Measurements from ENCODE around the gene MYL7.
"Not testable (repeated sequence)": the region's sequence is repeated elsewhere in the genome, so short reads cannot be mapped to it uniquely, and the experiment has no call there.

MYL7 gene

DNA sequence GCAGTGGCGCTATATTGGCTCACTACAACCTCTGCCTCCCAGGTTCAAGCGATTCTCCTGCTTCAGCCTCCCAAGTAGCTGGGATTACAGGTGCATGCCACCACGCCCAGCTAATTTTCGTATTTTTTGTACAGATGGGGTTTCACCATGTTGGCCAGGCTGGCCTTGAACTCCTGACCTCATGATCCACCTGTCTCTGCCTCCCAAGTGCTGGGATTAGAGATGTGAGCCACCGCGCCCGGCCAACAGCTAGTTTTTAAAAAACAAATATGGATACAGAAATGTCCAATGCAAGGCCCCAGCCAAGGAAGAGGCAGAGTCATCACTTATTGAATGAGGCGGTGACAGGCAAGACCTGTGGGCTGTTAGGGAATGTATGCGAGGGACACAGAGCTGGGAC, 30.8 kb upstream of the MYL7 start:
- not testable (repeated sequence) for DNase-seq

DNA sequence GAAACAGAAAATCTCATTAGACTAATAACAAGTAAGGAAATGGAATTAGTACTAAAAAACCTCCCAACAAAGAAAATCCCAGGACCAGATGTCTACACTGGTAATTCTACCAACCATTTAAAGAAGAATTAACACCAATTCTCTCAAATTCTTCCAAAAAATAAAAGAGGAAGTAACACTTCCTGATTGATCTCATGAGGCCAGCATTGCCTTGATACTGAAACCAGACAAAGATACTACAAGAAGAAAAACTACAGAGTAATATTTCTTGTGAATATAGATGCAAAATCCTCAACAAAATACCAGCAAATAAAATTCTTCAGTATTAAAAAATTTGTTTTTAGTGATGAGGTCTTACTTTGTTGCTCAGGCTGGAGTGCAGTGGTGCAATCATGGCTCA, 26.8 kb upstream of the MYL7 start:
- no peak for DNase-seq

DNA sequence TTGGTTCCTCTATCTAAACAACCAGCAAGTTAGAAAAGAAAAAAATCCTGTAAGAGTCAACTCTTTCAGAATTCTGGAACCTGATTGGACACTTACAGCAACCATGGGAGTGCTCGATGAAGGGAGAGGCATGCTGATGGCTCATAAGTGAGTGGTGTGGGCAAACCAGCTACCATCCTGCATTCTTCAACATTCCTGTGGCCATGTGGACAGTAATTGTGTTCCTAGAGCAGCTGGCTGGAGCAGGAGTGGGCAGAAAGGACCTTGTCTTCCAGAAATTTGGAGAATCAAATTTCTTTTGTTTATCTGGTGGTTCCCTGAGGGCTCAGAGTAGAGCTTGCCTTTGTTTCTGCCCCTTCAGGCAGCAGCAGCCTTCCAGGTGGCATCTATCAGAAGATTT, 22.5 kb upstream of the MYL7 start:
- DNase-seq = no peak

DNA sequence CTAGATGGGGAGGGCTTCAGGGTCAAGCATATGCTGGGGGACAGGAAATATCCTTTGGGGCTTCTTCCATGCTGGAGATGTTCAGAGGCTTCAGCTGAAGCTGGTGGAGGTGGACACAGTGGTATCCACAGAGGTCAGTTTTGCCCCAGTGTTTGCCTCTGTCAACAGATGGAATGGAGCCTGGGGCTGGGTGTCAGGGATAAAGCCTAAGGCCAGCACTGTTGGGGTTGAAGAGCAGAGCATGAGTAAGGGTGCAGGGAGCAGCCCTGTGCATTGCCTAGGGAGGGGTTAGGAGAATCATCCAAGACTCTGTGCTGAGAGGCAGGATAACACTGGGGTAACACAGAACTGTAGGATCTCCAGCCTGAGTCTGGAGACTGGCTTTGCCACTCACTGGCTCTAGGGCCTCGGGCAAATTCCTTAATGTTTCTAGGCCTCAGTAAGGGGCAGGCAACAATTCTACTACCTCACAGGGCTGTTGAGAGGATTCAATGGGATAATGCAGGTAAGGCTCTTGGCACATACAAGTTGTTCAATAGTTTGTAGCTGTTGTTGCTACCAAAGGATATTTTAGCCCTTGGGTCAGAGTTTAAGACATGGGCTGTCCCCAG, 21.8 kb upstream of the MYL7 start:
- DNase-seq = no peak

DNA sequence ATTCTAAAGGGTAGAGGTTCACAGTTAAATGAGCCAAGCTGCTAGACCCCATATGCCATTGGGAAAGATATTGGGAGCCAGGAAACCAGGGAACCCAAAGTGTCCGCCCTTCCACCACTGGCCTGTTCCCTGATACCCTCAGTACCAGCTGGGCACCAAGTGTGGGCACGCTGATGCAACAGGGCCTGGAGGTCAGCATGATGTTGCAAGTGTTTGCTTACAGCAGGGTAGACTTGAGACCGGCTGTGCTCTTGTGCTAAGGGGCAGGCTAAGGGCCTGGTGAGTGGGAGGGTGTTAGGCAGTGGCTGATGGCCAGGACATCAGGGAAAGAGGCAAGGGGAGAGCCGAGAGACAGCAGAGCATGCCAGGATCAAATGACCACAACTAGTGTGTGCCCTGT, 21.0 kb upstream of the MYL7 start:
- DNase-seq = no peak

DNA sequence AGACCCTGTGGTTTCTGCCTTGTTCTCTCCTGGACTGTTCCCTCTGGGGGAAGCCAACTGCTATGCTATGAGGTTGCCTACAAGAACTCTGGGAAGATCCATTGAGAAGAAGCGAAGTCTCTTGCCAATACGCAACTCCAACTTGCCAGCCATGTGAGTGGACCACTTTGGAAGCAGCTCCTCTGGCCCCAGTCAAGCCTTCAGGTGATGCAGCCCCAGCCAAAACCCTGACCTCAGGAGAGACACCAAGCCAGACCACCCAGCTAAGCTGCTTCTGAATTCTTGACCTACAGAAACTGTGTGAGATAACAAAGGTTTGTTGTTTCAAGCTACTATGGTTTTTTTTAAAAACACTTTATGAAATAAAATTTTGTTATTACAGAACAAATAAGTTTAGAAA, 20.2 kb upstream of the MYL7 start:
- DNase-seq = no peak

DNA sequence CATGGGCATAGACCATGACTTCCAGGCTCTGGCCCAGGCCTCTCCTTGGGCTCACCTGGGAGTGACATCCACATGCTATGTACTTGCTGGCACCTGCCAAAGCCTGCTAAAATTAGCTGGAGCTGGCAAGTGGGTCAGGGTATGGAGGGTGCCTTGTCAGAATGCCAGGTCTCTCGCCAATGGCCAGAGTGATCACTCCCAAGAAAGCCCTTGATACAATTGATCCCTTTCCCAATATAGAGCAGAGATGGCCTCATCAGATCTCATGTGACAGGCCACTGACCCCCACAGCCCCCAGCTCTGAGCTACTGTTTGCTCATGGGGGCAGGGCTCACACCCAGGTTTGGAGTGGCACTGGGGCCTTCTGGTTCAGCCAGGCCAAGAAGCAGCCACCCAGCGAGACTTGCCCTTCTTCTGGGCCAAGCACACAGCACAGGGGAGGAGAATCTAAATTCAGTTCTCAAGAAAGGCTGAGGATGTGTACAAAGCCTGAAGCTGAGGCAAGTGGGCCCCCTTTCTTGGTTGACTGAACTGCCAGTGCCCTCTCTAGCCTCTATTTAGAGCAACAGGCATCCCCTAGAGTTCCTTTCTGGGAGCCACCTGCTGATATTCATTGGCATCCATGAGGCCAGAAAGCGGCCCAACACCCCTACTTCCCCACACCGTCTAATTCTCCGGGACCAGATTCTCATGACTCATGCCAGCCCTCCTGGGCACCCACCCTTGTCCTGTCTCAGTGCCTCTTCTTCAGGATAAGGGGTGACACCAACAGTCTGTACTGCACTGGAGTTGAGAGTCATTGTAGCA, 18.9 kb upstream of the MYL7 start:
- DNase-seq = no peak

DNA sequence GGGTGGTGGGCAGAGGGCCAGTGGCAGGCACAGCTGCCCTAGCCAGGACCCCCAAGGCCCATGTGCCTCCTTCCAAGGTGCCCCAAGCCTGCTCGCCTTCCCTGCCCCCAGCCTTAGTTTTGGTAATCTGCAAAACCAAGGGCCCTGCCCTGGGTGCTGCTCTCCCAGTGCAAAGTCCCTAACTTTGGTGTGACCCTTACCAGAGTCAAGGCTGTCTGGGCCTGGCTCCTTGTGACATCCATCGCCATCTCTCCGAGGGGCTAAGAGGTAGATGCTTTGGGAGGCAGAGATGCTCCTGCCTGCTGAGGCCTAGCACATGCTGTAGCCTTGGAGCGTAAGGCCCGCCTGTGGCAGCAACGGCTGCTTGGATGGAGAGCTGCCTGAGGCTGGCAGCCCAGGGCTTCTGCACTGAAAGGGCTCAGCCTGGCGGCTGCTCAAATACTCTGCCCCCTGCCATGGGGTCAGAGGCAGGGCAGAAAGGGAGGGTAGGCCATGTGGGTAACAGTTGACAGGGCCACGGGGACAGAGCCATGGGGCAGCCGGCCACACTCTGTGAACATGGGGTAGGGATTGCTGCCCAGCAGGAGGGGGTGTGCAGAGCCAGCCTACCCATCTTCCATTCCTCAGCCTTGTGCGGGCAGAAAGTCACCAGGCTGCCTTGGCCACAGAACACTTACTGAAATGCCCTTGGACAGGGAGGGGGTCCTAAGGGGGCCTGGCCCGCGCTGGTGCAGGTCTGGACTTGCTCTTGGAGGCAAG, 17.9 kb upstream of the MYL7 start:
- no peak for DNase-seq

DNA sequence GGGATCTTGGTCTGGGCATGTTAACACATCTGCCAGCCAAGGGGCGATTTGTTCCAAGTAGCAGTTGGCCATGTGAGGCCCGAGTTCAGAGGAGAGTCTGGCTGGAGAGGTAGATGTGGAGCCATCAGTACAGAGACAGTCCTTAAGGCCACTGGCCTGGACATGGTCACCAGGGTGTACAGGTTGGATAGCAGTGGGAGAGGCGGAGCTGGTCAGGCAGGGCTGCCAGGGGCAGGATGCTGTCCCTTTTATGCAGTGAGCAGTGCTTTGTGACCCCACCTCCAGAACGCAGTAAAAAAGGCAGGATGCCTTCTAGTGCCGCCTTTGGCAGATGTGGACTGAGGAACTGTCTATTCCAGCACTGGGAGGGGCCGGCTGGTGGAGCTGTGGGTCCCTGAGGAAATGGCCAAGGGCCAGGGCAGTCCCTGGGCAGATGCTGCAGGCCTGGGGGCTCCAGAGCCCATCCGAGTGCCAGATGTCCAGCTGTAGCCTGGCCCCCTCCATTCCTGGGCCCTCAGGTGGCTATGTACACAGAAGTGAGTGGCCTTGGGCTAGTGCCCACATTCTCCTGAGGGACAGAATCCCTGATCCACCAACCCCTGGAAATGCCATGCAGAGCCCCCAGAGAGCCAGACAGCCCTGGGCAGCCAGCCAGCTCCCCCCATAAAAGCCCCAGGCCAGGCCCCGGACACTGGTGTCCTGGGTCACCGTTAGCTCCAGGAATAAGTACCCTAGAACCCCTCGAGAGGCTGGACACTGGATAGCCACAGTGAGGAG, 17.2 kb upstream of the MYL7 start:
- no peak for DNase-seq

DNA sequence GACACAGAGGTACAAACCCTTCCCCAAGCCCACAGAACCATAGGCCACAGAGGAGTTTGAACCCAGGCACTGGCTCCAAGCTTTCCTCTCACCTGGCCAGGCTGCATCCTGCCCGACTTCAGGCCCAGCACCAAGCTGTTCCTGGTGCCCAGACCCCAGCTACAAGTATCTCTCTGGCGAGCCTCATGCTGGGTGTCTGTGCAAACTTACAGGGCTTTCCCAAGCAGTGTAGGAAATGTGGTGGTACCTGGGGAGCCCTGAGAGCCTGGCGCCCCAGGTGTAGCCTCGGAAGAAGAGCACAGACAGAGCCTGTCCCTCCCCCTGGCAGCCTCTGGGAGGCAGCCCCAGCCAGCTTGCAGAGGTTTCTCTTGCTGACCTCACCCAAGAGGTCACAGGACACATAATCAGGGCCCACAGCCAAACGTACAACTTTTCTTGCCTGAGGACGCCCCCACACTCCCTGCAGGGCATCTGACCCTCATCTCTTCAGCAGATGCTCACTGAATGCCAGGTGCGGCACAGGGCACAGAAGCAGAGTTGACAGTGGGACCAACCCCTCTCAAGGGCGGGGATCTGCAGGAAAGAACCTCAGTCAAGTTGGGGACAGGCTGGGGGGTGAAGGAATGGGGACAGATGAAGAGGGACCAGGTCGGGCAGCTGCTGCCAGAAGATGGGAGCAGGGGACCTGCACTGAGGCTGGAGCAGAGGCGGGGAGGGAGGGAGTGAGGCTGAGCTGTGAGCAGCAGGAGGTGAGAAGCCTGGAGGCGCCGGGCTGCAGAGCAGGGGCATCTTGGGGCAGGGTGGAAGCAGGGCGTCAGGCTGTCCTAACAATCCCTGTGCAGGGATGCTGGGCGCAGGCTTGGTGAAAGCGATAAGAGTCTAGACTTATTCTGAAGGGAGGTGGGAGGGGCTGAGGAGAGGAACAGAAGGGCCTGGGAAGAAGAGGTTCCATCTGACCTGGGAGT, 16.3 kb upstream of the MYL7 start:
- DNase-seq = no peak

DNA sequence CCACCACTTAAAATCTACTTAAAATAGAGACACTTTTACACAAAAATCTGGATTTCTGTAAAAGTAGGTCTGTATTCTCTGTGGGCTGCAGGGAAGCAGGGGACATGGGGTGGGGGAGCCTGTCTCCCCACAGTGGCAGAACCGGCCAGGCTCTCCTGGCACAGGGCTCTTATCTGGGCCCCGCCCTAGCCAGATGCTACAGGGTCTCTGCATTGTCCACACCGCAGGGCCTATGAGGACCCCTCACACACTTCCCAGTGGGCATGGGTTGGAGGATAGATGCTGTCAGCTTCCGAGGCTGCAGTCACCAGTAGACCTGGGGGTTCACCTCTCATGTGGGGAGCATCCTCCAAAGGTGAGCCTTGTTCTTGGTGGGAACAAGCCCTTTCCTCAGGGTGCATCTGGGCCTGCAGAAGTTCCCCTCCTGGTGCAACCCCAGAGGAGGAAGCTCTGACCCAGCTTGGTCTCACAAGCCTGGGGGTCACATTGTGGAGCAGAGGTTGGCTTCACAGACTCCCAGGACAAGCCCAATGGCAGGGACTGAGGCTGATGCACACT, 15.4 kb upstream of the MYL7 start:
- DNase-seq = no peak

DNA sequence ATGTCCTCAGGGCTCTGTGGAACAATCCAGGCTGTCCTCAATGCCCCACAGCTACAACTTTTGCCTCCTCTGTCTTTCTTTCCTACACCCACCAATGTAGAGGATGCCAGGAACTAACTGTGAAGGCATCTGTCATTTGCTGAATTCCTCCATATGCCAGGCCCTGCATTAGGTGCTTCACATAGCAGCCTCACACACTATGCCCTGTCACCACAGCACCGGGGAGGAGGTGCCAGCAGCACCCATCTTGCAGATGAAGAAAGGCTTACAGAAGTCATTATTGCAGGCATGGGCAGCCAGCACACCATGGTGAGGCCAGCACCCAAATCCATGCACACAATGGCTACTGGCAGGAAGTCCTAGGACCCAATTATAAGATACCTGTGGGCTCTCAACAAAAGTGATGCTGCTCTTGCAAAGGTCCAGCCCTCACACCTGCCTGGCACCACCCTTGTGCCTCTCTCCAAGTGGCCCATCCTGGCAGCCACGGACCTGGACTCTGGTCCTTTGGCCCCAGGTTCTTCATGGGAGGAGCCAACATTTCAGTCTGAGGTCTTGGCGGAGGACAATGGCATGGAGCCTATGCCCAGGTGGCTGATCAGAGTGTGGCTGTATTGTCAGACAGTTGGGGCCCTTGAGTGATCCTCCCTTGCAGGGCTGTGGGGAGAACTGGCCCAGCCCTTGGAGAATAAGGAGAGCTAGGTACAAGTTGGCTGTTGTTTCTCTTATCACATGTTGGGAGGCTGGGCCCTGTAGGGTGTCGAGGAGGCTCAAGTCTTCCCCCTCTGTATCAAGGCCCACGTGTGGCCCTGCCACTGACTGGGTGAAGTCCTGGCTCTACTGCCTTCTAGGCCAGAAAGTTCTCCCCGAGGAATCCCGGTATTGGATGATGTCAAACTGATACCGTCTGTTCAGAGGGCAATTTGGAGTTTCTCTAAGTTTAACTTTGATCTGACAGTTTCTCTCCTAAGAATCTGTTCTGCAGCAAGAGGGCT, 14.4 kb upstream of the MYL7 start:
- DNase-seq = no peak

DNA sequence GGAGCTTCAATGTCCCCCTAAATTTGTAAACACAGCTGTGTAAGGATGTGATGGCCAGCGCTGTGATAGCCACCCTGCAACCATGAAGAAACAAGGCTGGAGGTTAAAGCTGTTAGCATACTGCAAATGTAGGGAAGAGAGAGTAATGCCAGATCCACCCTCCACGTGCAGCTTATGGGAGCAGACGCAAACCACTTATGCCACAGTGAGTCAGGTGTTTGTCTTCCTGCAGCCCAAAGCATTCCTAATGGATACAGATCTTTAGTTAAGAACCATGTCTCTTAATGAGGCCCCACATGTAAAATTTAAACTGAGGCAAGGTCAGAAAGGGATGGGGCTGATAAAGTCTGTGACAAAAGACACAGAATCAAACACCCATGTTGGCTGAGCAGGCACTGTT, 13.6 kb upstream of the MYL7 start:
- no peak for DNase-seq

DNA sequence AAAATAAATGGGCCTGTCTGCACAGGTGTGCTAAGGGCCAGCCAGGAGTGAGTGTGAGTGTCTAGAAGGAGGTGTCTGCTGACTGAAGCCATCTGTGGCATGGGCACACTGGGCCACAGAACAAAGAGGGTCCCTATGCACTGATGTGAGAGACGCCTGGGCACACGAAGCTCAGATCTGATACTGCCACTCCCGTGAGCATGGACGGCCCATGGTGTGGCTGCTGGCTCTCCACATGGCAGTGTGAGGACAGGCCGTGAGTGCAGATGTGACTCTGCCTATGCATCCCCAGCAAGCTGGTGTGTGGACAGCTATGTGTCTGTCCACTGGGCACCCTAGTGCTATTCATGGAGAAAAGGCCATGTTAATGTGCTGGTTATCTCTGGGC, 12.8 kb upstream of the MYL7 start:
- DNase-seq = no peak

DNA sequence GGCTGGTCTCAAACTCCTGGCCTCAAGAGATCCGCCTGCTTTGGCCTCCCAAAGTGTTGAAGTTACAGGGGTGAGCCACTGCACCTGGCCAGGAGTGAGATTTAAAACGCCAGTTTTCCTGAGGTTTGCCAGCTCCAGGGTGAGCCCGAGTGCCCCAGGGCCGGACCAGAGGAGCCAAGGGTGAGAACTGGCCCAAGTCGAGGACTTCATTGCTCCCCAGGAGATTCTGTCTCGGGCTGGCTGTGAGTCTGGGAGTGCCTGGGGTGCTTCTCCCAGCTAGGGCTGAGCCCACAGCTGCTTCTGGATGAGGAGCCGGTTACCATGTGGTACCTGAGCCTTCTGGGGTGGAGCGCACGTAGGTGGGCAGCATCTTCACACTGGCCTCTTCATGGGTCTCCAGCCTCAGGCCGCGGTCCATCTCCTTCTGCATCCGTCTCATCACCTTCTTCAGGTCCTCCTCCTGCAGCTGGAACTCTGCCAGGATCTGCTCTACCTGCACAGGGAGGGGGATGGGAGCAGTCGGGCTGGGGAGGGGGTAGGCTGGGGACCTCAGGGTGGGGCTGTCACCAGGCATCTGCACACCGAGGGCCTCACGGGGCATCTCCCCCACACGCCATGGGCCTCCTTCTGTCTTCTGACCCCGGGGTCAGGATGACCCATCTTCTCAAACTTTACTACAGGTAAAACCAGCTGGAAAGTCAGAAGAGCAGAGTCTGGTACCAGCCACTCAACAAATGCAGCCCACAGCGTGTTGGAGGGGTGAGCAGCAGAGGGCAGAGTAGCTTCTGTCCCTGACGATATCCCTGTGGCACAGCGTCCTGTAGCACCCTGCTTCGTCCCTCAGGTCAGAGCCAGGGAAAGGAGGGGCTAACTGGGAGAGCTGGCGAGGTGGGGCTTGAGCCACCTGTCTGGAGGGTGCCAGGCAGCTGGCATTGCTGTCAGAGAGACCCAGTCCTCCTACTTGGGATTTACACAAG, 12.1 kb upstream of the MYL7 start:
- no peak for DNase-seq

DNA sequence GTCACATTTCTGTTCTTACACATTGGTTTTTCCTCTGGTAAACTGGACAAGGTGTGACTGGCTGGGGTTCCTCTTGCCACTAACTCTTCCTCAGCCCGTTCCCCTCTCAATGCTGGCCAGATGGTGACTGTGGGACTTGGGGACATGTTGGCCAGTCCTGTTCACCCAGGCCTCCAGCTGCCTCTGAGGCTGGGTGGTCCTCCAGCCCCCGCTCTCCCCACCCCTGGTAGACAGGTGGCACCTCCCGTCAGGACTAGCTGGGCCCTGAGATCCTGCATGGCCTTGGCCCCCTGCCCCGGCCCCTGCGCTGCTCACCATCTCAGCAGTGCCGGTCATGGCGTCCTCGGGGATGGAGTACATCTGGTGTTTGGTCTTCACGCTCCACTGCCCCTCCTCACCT, 10.8 kb upstream of the MYL7 start:
- DNase-seq = no peak

DNA sequence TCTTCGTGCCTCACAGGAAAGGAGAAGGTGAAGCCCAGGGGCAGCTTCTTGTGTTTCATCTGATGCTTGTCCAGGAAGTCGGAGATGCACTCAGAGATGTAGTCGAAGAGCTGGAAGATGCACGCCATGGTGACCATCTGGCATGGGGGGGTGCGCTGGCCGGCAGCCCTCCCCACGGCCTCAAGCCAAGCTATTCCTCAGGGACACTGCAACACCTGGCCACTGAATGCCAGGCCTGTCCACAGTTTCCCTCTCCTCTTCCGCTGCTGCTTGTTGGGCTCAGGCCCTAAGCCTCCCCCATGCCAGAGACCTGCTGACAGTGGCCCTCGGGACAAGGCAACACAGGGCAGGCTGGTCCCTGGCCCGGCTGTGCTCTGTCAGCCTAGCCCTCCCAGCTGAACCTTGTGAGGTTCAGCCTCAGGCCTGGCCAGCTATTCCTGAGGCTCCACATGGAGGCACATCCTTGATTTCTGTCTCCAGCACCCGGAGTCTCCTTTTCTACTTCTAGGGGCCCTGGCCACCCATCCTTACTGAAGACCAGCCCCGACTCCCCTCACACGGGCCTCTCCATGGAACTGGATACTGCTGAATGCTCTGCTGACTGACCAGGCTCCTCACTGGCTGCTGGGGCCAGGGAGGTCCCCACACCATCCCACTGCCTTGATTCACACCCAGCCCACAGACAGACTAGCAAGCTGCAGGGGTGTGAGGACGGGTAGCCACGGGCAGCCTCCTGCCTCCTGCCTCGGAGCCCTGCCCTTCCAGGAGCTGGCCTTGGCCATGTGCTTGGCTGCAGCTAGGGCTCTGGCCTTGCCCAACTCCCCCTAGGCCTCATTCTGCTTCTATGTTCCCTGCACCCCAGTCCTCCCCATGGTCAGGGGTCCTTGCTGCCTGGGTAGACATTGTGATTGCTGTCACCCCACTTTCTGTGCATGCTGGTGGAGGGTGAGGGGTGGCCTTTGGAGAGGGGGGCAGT, 10.1 kb upstream of the MYL7 start:
- no peak for DNase-seq

DNA sequence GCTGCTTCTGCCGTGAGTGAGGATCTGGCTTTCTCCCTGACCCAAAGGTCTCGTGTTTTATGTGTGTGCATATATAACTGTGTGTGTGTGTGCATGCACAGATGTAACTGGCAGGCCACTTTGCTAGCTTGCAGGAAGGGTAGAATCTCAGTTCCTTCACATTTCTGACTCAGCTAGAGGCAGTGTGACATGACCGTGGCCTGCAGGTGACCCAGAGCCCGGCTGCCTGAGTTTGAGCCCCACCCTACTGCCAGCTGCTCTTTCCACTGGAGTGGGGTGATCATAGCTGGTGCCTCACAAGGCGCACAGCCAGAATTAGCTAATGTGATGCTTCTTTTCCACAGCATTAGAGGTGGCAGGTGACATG, 9.3 kb upstream of the MYL7 start:
- DNase-seq = no peak
